Keratinocyte (primary cell): ENCODE measurements around the gene TTC33. TPM values are rescaled to one million over a fixed set of nuclear protein-coding genes. Genes with fewer than 3 reads are reported as not detected.
A peak's percentile ranks its signal among the peaks of the same experiment; 100 is the strongest.

Experiments used
- DNase-seq: peaks from one replicate; pipeline ENCODE4 v3.0.0-alpha.2; 2011; ENCODE audit warnings: low read depth, missing footprints, low spot score
- FAIRE-seq: peaks from 2 replicates; lab custom pipeline; 2011; peaks lifted over from hg19 to GRCh38; lab: Jason Lieb, UNC
- H2AFZ ChIP-seq: 2 replicates; pipeline ENCODE4 v1.6.0; 2012; ENCODE audit warnings: low read length, control low read depth, inconsistent platforms; ENCODE audit not compliant: control insufficient read depth
- H3K27ac ChIP-seq: 2 replicates; pipeline ENCODE4 v1.5.1; 2011; ENCODE audit warnings: low read length; ENCODE audit not compliant: control insufficient read depth, insufficient read depth
- H3K27me3 ChIP-seq: 3 replicates; pipeline ENCODE4 v1.6.0; 2011; ENCODE audit warnings: low read length; ENCODE audit not compliant: control insufficient read depth, insufficient read depth; ENCODE audit errors: extremely low read depth
- H3K36me3 ChIP-seq, 2 experiments: 2 replicates in 1 of 2; 3 replicates in 1 of 2; pipeline ENCODE4 v1.5.1; 2011; ENCODE audit warnings: low read length in 2 of 2, mild to moderate bottlenecking in 1 of 2; ENCODE audit not compliant: control insufficient read depth in 2 of 2, insufficient read depth in 2 of 2; ENCODE audit errors: extremely low read depth in 1 of 2
- H3K4me1 ChIP-seq: 3 replicates; pipeline ENCODE4 v1.5.1; 2011; ENCODE audit warnings: low read length; ENCODE audit not compliant: control insufficient read depth, insufficient read depth; ENCODE audit errors: extremely low read depth
- H3K4me2 ChIP-seq: 3 replicates; pipeline ENCODE4 v1.6.0; 2011; ENCODE audit warnings: low read depth, low read length; ENCODE audit not compliant: control insufficient read depth, insufficient read depth; ENCODE audit errors: extremely low read depth
- H3K4me3 ChIP-seq, 3 experiments: fragments of 200-600 bp in 1 of 3; sonication (generic) in 1 of 3; 2 replicates in 2 of 3; 3 replicates in 1 of 3; pipeline ENCODE4 v1.5.1; 2011 to 2016; ENCODE audit warnings: low read length in 3 of 3, mild to moderate bottlenecking in 3 of 3, control low read depth in 2 of 3, inconsistent platforms in 1 of 3, low read depth in 1 of 3, mixed read lengths in 1 of 3, mixed run types in 1 of 3, moderate library complexity in 1 of 3; ENCODE audit not compliant: control insufficient read depth in 2 of 3, insufficient read depth in 2 of 3; ENCODE audit errors: extremely low read depth in 1 of 3
- H3K79me2 ChIP-seq: 2 replicates; pipeline ENCODE4 v1.6.0; 2012; ENCODE audit warnings: low read length; ENCODE audit not compliant: control insufficient read depth, insufficient read depth
- H3K9ac ChIP-seq: 3 replicates; pipeline ENCODE4 v1.6.0; 2011; ENCODE audit warnings: low read length; ENCODE audit not compliant: control insufficient read depth, insufficient read depth; ENCODE audit errors: extremely low read depth
- H3K9me1 ChIP-seq: 3 replicates; pipeline ENCODE4 v1.6.0; 2011; ENCODE audit warnings: low read length; ENCODE audit not compliant: control insufficient read depth, insufficient read depth; ENCODE audit errors: extremely low read depth
- H3K9me3 ChIP-seq: 2 replicates; pipeline ENCODE4 v1.5.1; 2012; ENCODE audit warnings: low read depth, low read length; ENCODE audit not compliant: control insufficient read depth
- H4K20me1 ChIP-seq: 3 replicates; pipeline ENCODE4 v1.6.0; 2011; ENCODE audit warnings: low read length; ENCODE audit not compliant: control insufficient read depth, insufficient read depth; ENCODE audit errors: extremely low read depth
- CTCF ChIP-seq, 3 experiments: IDR thresholded peaks in 1 of 3; conservative IDR thresholded peaks in 1 of 3; optimal IDR thresholded peaks in 1 of 3; 2 replicates in 2 of 3; 3 replicates in 1 of 3; pipeline versions ENCODE3 to v1.5.1; 2011; ENCODE audit warnings: low read length in 3 of 3, mild to moderate bottlenecking in 3 of 3, moderate library complexity in 2 of 3, control low read depth in 1 of 3, inconsistent platforms in 1 of 3; ENCODE audit not compliant: insufficient read depth in 2 of 3; ENCODE audit errors: extremely low read depth in 1 of 3
- EZH2 ChIP-seq: IDR thresholded peaks from one replicate; pipeline ENCODE4 v1.6.1; 2012; ENCODE audit warnings: inconsistent platforms, mild to moderate bottlenecking, low read length, moderate library complexity
- dilution Hi-C: fragments of 300-500 bp; cut with MboI; formaldehyde crosslinking; loops from one replicate; pipeline ENCODE4 v1.7.0; 2020; ENCODE audit warnings: low sequenced_read_pairs; ENCODE audit not compliant: extremely low pct_ligation_motif_present
- polyA plus RNA-seq, 5 experiments: library from polyadenylated mRNA; depleted of rRNA in 3 of 5; stranded (reverse) in 3 of 5; stranded (forward) in 1 of 5; unstranded in 1 of 5; fragments of >200 nt; gene quantifications; 1 replicate in 1 of 5; 2 replicates in 3 of 5; 3 replicates in 1 of 5; pipeline versions ENCODE4 v1.2.1 to v1.2.3, GENCODE V29; 2011 to 2012; ENCODE audit warnings: missing spikeins in 2 of 5, low read depth in 1 of 5, low replicate concordance in 1 of 5

Gene TTC33
- polyA plus RNA-seq, 1 donor (not counting 4 experiments of a cell fraction or from before 2014, with no cell fraction given): 7.1 TPM

DNA sequence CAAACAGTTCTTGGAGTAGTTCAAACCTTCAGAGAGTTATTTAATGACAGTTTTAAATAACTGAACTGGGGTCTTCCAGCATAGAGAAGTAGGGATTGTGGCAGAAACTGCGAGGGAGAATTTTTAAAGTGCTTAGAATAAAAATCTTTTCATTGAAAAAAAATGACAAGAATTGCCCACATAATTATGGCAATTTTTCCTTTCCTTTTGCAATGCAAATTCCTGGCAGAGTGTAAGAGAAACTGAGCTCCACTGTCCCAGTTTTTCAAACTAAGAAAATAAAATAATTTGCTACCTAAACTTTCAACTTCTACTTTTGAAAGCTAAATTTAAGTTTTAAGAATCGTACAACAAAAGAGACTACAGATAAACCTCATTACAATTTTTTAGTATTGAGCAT, 78.3 kb downstream of the TTC33 start:
- peak overlapping the region; percentile 98 for H3K27ac ChIP-seq
- H3K9me3 ChIP-seq: no peaks in the 10 kb centered on the region
- dilution Hi-C loops: no loop called here
- TF ChIP-seq EZH2: no peak
- no peak for TF ChIP-seq CTCF (optimal IDR thresholded peaks at IDR 0.05 in 1 of 3, IDR thresholded peaks at IDR 0.05 in 1 of 3, conservative IDR thresholded peaks at IDR 0.05 in 1 of 3; ENCODE audit: extremely low read depth in 1 of 3, insufficient read depth in 2 of 3, low read length in 3 of 3)
- H3K4me2 ChIP-seq: peak overlapping the region; percentile 92
- H3K4me3 ChIP-seq: peak overlapping the region in 2 of 3 experiments; percentile 35 to 78
- DNase-seq (no peak), FAIRE-seq (no peak)
- peak overlapping the region; percentile 61 for H3K9ac ChIP-seq
- no peaks in the 10 kb centered on the region for H3K27me3 ChIP-seq
- no peaks in the 10 kb centered on the region for H3K9me1 ChIP-seq
- no peaks in the 10 kb centered on the region for H4K20me1 ChIP-seq
- H2AFZ ChIP-seq: no peak overlapping the region
- peaks cover 27% of the 10 kb centered on the region for H3K79me2 ChIP-seq
- peaks cover 42% of the 10 kb centered on the region for H3K4me1 ChIP-seq
- peaks cover 0 to 11% of the 10 kb centered on the region in 2 experiments for H3K36me3 ChIP-seq

DNA sequence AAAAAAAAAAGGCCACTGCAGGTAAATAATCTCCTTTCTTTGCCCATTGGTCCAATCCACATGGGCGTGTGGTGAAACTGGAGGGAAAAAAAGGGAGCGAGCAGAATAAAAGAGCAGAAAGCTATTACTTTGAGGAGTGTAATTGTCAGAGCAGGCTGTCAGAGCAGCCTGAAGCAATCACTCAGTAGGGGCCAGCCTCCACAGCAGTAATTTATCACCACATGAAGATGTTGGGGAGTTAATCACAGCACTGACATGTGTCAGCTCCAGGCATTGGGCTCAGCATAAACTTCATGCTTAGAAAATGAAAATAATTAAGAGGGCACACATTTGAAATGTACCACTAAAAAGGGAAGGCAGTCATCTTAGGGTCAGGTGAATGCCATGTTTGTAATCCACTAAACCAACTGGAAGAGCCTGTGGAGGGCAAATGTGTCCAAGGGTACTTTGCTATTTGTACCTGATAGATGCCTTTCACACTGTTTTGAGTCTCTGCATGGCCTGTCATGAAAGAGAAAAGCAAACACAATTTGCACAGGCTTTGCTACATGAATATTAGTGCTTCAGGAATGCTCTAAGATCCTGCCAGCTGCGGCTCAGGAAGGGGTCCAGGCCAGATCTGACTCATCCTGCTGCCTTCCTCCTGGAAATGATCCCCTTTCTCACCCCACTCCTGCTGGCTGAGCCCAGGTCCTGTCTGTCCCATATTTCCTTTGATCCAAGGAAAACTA, 79.0 kb downstream of the TTC33 start:
- H2AFZ ChIP-seq: peak overlapping the region; percentile 45
- no peaks in the 10 kb centered on the region for H3K27me3 ChIP-seq
- FAIRE-seq: peak; percentile 89
- peak overlapping the region; percentile 61 for H3K9ac ChIP-seq
- dilution Hi-C loops: no loop called here
- DNase-seq: peak; percentile 66
- peaks cover 37% of the 10 kb centered on the region for H3K4me1 ChIP-seq
- H3K36me3 ChIP-seq: peaks cover 0 to 4% of the 10 kb centered on the region in 2 experiments
- H3K79me2 ChIP-seq: peaks cover 20% of the 10 kb centered on the region
- TF ChIP-seq CTCF (optimal IDR thresholded peaks at IDR 0.05 in 1 of 3, IDR thresholded peaks at IDR 0.05 in 1 of 3, conservative IDR thresholded peaks at IDR 0.05 in 1 of 3; ENCODE audit: extremely low read depth in 1 of 3, insufficient read depth in 2 of 3, low read length in 3 of 3) (no peak), EZH2 (no peak)
- H3K4me3 ChIP-seq: peak overlapping the region in 2 of 3 experiments; percentile 35 to 45
- H3K9me3 ChIP-seq: no peaks in the 10 kb centered on the region
- peak overlapping the region; percentile 98 for H3K27ac ChIP-seq
- no peaks in the 10 kb centered on the region for H3K9me1 ChIP-seq
- no peaks in the 10 kb centered on the region for H4K20me1 ChIP-seq
- H3K4me2 ChIP-seq: peak overlapping the region; percentile 92
